Natural killer cell (primary cell): ENCODE measurements around the gene DMRT1. TPM values are rescaled to one million over a fixed set of nuclear protein-coding genes. Genes with fewer than 3 reads are reported as not detected.

Experiments
- ATAC-seq, 3 donors: fragments of 150-1000 bp in 2 of 3; fragments of 200-7000 bp in 1 of 3; cut with Tn5 transposase; 1 replicate in 1 of 3; 2 replicates in 2 of 3; pipeline ENCODE4 v1.10.0; 2021; ENCODE audit warnings: mild to moderate bottlenecking in 2 of 3, moderate library complexity in 2 of 3
- DNase-seq, 2 donors: peaks; one replicate each; pipeline versions ENCODE4 v3.0.0 to v3.0.0-alpha.2; 2013 to 2021; ENCODE audit warnings: mixed read lengths in 1 of 2
- H3K27ac ChIP-seq: one replicate; pipeline ENCODE4 v1.5.1; 2013; ENCODE audit warnings: mild to moderate bottlenecking, low read length
- H3K27me3 ChIP-seq: one replicate; pipeline ENCODE4 v1.6.1; 2013; ENCODE audit warnings: low read length; ENCODE audit not compliant: control insufficient read depth, insufficient read depth
- H3K36me3 ChIP-seq: one replicate; pipeline ENCODE4 v1.6.1; 2013; ENCODE audit warnings: low read length; ENCODE audit not compliant: control insufficient read depth, insufficient read depth
- H3K4me1 ChIP-seq: one replicate; pipeline ENCODE4 v1.6.1; 2013; ENCODE audit warnings: low read length; ENCODE audit not compliant: control insufficient read depth, insufficient read depth
- H3K4me3 ChIP-seq: one replicate; pipeline ENCODE4 v1.5.1; 2013; ENCODE audit warnings: low read length
- H3K9me3 ChIP-seq: one replicate; pipeline ENCODE4 v1.6.1; 2013; ENCODE audit warnings: low read length; ENCODE audit not compliant: control insufficient read depth, insufficient read depth
- H3K27ac Mint-ChIP-seq, 2 donors: one replicate each; pipeline ENCODE4 v1.8.0; 2022; ENCODE audit warnings: mild to moderate bottlenecking in 2 of 2, mixed read lengths in 2 of 2, moderate library complexity in 1 of 2
- H3K27me3 Mint-ChIP-seq, 2 donors: one replicate each; pipeline ENCODE4 v1.8.0; 2022; ENCODE audit warnings: low read depth in 2 of 2, mixed read lengths in 2 of 2
- H3K36me3 Mint-ChIP-seq: one replicate; pipeline ENCODE4 v1.8.0; 2022; ENCODE audit warnings: mixed read lengths
- H3K4me1 Mint-ChIP-seq, 2 donors: one replicate each; pipeline ENCODE4 v1.8.0; 2022; ENCODE audit warnings: mixed read lengths in 2 of 2
- H3K4me3 Mint-ChIP-seq: one replicate; pipeline ENCODE4 v1.8.0; 2022; ENCODE audit warnings: mild to moderate bottlenecking, moderate library complexity, mixed read lengths
- H3K9me3 Mint-ChIP-seq, 2 donors: one replicate each; pipeline ENCODE4 v1.8.0; 2022; ENCODE audit warnings: mixed read lengths in 2 of 2
- CTCF ChIP-seq: fragments of 200-600 bp; IDR thresholded peaks from one replicate; pipeline ENCODE4 v1.8.0; 2022; ENCODE audit warnings: antibody characterized with exemption
- WGBS: methylation state at CpG from one replicate; pipeline ENCODE4 v1.1.7; 2013; ENCODE audit warnings: missing lambda C conversion rate; ENCODE audit not compliant: insufficient coverage; 5-methylcytosine and 5-hydroxymethylcytosine counted together
- intact Hi-C: fragments of 100-400 bp; cut with micrococcal nuclease; formaldehyde crosslinking; loops from one replicate; pipeline ENCODE4 v1.14.2; 2022
- total RNA-seq, 4 donors: library from RNA; stranded (reverse); fragments of 120-200 nt in 1 of 4; gene quantifications; one replicate each; pipeline versions ENCODE4 v1.2.3 to v1.2.4, GENCODE V29; 2013 to 2022

Gene DMRT1
- total RNA-seq, 3 donors from 2014 or later (not counting 1 experiment from before 2014, with no cell fraction given) = not detected

DNA sequence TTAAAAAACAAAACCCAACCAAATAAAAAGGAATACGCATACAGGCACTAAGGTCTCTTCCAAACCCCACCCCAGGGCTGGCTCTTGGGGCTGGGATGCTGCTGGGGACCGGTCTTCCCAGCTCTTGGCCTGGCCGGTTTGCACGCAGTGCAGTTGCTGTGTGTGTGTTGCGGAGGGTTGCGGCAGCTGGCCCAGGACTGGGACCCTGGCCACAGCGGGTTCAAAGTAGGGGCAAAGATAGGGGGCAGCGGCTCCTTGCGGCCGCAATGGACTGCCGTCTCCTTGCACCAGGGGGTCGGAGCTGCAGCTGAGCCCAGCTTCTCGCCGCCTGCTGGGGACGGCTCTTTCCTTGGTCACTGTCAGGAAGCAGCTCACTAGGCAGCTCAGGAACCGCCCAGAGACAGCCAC lies 140.0 kb downstream of the DMRT1 start:
- H3K9me3 Mint-ChIP-seq = no peaks in the 10 kb centered on the region
- no peaks in the 10 kb centered on the region for H3K4me1 Mint-ChIP-seq
- WGBS = 9% methylated on average over 16 of the region's 16 CpGs
- no peak for ATAC-seq
- H3K27me3 Mint-ChIP-seq = peaks cover 59 to 72% of the 10 kb centered on the region in 2 donors
- no peak overlapping the region for H3K27ac ChIP-seq
- H3K9me3 ChIP-seq = no peaks in the 10 kb centered on the region
- H3K27ac Mint-ChIP-seq = no peak overlapping the region
- TF ChIP-seq CTCF = no peak
- no peak overlapping the region for H3K4me3 Mint-ChIP-seq
- H3K36me3 ChIP-seq = no peaks in the 10 kb centered on the region
- DNase-seq = no peak
- no peaks in the 10 kb centered on the region for H3K36me3 Mint-ChIP-seq
- no peak overlapping the region for H3K4me3 ChIP-seq
- H3K27me3 ChIP-seq = peaks cover 38% of the 10 kb centered on the region
- intact Hi-C loops = no loop called here
- no peaks in the 10 kb centered on the region for H3K4me1 ChIP-seq

DNA sequence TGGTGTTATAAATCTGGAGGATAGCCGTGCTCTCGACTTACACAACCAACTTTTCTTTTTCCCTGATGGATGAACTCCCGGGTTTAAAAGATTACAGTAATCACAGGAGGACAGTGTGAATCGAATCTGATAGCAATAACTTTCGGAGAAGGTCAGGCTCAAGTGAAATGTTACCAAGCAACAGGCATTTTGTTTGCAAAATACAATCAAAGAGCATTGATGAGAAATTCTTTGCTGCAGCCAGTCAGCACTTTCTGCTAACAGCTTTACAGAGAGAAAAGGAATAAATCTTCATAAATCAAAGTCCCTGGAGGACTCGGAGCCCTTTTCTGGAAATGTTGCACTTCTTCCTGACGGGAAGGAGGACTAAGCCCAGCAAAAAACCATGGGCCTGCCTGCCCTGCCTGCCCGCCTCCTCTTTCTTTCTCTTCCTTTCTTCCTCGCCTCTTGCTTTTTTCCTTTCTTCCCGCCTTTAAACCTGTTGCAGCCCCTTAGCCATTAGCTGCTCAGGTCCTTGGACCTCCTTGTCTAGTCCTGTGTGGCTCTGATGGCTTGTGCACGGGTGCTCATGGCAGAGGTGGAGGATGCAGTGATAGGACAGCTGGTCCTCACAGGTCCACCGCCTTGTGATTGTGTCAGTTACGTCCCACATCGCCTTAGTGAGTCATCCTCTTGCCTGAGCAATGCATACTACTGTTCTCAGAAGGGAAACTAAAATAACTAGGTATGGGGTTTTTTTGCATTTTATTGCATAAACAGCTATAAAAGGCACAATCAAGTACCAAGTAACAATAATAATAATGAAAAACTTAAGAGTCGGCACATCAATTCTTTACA lies 141.1 kb downstream of the DMRT1 start:
- no peak for TF ChIP-seq CTCF
- Histone ChIP-seq H3K27ac (no peak overlapping the region), H3K4me3 (no peak overlapping the region), H3K36me3 (no peaks in the 10 kb centered on the region), H3K9me3 (no peaks in the 10 kb centered on the region), H3K4me1 (no peaks in the 10 kb centered on the region), H3K27me3 (peaks cover 35% of the 10 kb centered on the region)
- Mint-ChIP-seq H3K4me1 (no peaks in the 10 kb centered on the region), H3K27ac (no peak overlapping the region), H3K27me3 (peaks cover 60 to 72% of the 10 kb centered on the region in 2 donors), H3K4me3 (no peak overlapping the region), H3K36me3 (no peaks in the 10 kb centered on the region), H3K9me3 (no peaks in the 10 kb centered on the region)
- ATAC-seq (no peak), DNase-seq (no peak)
- intact Hi-C loops = no loop called here
- WGBS = 54% methylated on average over 15 of the region's 15 CpGs

DNA sequence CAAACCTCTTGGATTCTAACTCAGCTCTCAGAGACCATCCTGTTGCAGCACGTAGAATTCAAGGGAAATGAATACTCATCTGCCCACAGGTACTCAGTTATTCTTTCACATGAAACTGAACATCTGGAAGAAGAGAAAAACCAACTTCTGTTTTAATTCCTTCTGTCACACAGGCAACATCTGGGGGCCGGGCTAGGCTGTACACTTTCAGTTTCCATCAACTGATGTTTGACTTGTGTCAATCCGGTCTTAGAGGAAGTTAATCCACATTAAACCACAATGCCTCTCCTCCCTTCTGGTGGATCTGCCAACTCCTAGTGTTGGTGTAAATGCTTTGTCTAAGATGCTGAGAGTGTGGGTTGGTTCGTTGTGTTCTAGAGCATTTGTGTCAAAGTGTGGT lies 152.5 kb downstream of the DMRT1 start:
- Mint-ChIP-seq H3K4me1 (no peaks in the 10 kb centered on the region), H3K27me3 (peaks cover 15 to 31% of the 10 kb centered on the region in 2 donors), H3K4me3 (no peak overlapping the region), H3K9me3 (no peaks in the 10 kb centered on the region), H3K27ac (no peak overlapping the region), H3K36me3 (no peaks in the 10 kb centered on the region)
- DNase-seq (no peak), ATAC-seq (peak in 1 of 3 donors; percentile 14)
- H3K4me1 ChIP-seq = peaks cover 3% of the 10 kb centered on the region
- H3K36me3 ChIP-seq = no peaks in the 10 kb centered on the region
- intact Hi-C loops = no loop called here
- peaks cover 5% of the 10 kb centered on the region for H3K9me3 ChIP-seq
- no peak for TF ChIP-seq CTCF
- WGBS = 38% methylated on average over 4 of the region's 4 CpGs
- H3K27ac ChIP-seq = no peak overlapping the region
- no peaks in the 10 kb centered on the region for H3K27me3 ChIP-seq
- H3K4me3 ChIP-seq = no peak overlapping the region
